ENCODE measurements around the gene DMPK. TPM values are rescaled to one million over a fixed set of nuclear protein-coding genes. Genes with fewer than 3 reads are reported as not detected.
A peak's percentile ranks its signal among the peaks of the same experiment; 100 is the strongest.

DMPK gene
- total and polyA plus RNA-seq, 9 of the 15 experiments (the other 6 are each of a cell fraction or from before 2014, with no cell fraction given): 0.24 to 31.3 (median 7.3) TPM

- Histone ChIP-seq H3K36me3 (ENCODE audit: control insufficient read depth, insufficient read depth, low read length) (no peaks in the 10 kb centered on the region; the same call in 2 of the 3 replicates), H3K4me3 (no peak overlapping the region), H2AFZ (ENCODE audit: low read depth, low read length) (no peak overlapping the region), H3K27me3 (ENCODE audit: control insufficient read depth in 2 of 2, insufficient read depth in 2 of 2, low read length in 2 of 2) (no peaks in the 10 kb centered on the region; a peak in 1 of 5 replicates), H3K9me1 (ENCODE audit: control insufficient read depth, insufficient read depth, low read length) (no peaks in the 10 kb centered on the region), H3K9me3 (replicated peaks; ENCODE audit: control insufficient read depth, insufficient read depth, low read depth, low read length) (no peaks in the 10 kb centered on the region), H3K4me1 (replicated peaks in 1 of 2; ENCODE audit: control insufficient read depth in 2 of 2, insufficient read depth in 2 of 2, low read length in 2 of 2) (peaks cover 2 to 51% of the 10 kb centered on the region in 2 experiments; a peak in 3 of 5 replicates), H3K27ac (ENCODE audit: extremely low read depth, low read depth, low read length) (no peak overlapping the region), H3K9ac (ENCODE audit: insufficient read depth in 1 of 2, low read depth in 2 of 2, low read length in 2 of 2) (peak overlapping the region in 1 of 2 experiments; percentile 50; a peak in 1 of 4 replicates), H3K79me2 (ENCODE audit: control insufficient read depth, insufficient read depth, low read length) (no peaks in the 10 kb centered on the region; the same call in 2 of the 3 replicates), H3K4me2 (ENCODE audit: insufficient read depth, low read length) (no peak overlapping the region), H4K20me1 (replicated peaks; ENCODE audit: control insufficient read depth, insufficient read depth, low read length) (no peaks in the 10 kb centered on the region)
- FAIRE-seq (no peak), ATAC-seq (no peak), DNase-seq (ENCODE audit: extremely low read depth in 1 of 4, low spot score in 3 of 4) (no peak)
- POLR2A ChIA-PET: no interaction called here
- in situ Hi-C loops (cut with MboI) (no loop called here), intact Hi-C loops (cut with micrococcal nuclease) (no loop called here)
- 54% methylated on average over 13 of the region's 17 CpGs for WGBS (ENCODE audit: insufficient coverage, low coverage, missing lambda C conversion rate)
- CTCF ChIA-PET (ENCODE audit: low intra/inter-chr PET ratio): no interaction called here
- BruUV-seq (replicated peaks): no TSS peak
- TF ChIP-seq SMAD1 (IDR thresholded peaks at IDR 0.05; ENCODE audit: low read depth, low read length, partially characterized antibody) (no peak), ZNF431 (CRISPR knock-in tag; IDR thresholded peaks at IDR 0.05) (no peak), BRD4 (IDR thresholded peaks at IDR 0.05) (no peak), ZNF197 (CRISPR knock-in tag; IDR thresholded peaks at IDR 0.05; ENCODE audit: low read depth) (no peak), RHOXF2B (CRISPR knock-in tag; conservative IDR thresholded peaks at IDR 0.05) (no peak), RBM17 (IDR thresholded peaks at IDR 0.05; ENCODE audit: borderline replicate concordance, low read depth, low read length) (no peak)
- TF ChIP-seq, protein P1, sequence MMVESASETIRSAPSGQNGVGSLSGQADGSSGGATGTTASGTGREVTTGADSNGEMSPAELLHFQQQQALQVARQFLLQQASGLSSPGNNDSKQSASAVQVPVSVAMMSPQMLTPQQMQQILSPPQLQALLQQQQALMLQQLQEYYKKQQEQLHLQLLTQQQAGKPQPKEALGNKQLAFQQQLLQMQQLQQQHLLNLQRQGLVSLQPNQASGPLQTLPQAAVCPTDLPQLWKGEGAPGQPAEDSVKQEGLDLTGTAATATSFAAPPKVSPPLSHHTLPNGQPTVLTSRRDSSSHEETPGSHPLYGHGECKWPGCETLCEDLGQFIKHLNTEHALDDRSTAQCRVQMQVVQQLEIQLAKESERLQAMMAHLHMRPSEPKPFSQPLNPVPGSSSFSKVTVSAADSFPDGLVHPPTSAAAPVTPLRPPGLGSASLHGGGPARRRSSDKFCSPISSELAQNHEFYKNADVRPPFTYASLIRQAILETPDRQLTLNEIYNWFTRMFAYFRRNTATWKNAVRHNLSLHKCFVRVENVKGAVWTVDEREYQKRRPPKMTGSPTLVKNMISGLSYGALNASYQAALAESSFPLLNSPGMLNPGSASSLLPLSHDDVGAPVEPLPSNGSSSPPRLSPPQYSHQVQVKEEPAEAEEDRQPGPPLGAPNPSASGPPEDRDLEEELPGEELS (CRISPR knock-in tag; IDR thresholded peaks at IDR 0.05; ENCODE audit: borderline replicate concordance): no peak
These were observed 20.6 kb downstream of the DMPK start for GRCh38 chr19:45761714-45762113.

Measured in K562 (cell line).